Measurements from ENCODE around the gene GALE. TPM values are rescaled to one million over a fixed set of nuclear protein-coding genes. Genes with fewer than 3 reads are reported as not detected.

The GALE gene
- total RNA-seq, 1 experiment from 2014 or later: 114 TPM

DNA sequence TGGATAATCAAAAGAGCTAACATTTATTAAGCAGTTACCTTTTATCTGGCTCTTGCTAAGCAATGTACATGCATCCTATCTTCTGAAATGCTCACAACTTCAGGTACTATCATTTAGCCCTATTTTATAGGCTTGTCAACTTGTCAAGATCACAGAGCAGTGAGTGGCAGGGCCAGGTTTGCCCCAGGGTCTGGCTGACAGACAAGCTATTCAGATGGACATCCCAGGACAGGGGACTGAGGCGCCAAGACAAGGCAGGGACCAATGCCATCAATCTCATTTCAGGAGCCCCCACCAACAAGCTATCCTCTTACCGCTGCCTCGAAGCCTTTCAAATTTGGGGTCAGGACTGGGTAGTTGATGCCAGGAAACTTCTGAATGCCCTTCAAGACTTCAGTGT lies 15.8 kb upstream of the GALE start:
- no peak overlapping the region for H3K27ac ChIP-seq (ENCODE audit: low read length)
- H3K4me3 ChIP-seq (ENCODE audit: low read depth in 2 of 2, low read length in 2 of 2): no peak overlapping the region
- no peaks in the 10 kb centered on the region for H3K9me3 ChIP-seq (ENCODE audit: control insufficient read depth, insufficient read depth, low read depth, low read length)
- no TSS peak for BruUV-seq (replicated peaks)
- POLR2A ChIA-PET: interaction anchor here (0.6 to 1.0 kb wide), 3 partner anchors 11 to 257 kb away, joined by 3 to 5 read pairs (median 4); no protein-coding TSS in a partner anchor
- in situ Hi-C loops (cut with HindIII; ENCODE audit: low pct_unique_long_range_greater_than_20kb, low sequenced_read_pairs) (no loop called here), intact Hi-C loops (cut with micrococcal nuclease; ENCODE audit: unreplicated experiment) (loop anchor here (10.0 kb wide), 1 partner anchor 98 kb away; the partner anchor contains the start of gene CNR2)
- no peaks in the 10 kb centered on the region for H3K36me3 ChIP-seq (ENCODE audit: control insufficient read depth, insufficient read depth, low read length)
- TF ChIP-seq SIN3A (IDR thresholded peaks at IDR 0.05; ENCODE audit: borderline replicate concordance, insufficient read depth, low read depth, low read length) (no peak), POLR2AphosphoS5 (IDR thresholded peaks at IDR 0.05; ENCODE audit: low read depth, low read length) (no peak), TCF7L2 (IDR thresholded peaks at IDR 0.05; ENCODE audit: low read depth, low read length) (no peak)
- TF ChIP-seq, protein P1, sequence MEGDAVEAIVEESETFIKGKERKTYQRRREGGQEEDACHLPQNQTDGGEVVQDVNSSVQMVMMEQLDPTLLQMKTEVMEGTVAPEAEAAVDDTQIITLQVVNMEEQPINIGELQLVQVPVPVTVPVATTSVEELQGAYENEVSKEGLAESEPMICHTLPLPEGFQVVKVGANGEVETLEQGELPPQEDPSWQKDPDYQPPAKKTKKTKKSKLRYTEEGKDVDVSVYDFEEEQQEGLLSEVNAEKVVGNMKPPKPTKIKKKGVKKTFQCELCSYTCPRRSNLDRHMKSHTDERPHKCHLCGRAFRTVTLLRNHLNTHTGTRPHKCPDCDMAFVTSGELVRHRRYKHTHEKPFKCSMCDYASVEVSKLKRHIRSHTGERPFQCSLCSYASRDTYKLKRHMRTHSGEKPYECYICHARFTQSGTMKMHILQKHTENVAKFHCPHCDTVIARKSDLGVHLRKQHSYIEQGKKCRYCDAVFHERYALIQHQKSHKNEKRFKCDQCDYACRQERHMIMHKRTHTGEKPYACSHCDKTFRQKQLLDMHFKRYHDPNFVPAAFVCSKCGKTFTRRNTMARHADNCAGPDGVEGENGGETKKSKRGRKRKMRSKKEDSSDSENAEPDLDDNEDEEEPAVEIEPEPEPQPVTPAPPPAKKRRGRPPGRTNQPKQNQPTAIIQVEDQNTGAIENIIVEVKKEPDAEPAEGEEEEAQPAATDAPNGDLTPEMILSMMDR (IDR thresholded peaks at IDR 0.05): no peak
- TF ChIP-seq, protein P2, sequence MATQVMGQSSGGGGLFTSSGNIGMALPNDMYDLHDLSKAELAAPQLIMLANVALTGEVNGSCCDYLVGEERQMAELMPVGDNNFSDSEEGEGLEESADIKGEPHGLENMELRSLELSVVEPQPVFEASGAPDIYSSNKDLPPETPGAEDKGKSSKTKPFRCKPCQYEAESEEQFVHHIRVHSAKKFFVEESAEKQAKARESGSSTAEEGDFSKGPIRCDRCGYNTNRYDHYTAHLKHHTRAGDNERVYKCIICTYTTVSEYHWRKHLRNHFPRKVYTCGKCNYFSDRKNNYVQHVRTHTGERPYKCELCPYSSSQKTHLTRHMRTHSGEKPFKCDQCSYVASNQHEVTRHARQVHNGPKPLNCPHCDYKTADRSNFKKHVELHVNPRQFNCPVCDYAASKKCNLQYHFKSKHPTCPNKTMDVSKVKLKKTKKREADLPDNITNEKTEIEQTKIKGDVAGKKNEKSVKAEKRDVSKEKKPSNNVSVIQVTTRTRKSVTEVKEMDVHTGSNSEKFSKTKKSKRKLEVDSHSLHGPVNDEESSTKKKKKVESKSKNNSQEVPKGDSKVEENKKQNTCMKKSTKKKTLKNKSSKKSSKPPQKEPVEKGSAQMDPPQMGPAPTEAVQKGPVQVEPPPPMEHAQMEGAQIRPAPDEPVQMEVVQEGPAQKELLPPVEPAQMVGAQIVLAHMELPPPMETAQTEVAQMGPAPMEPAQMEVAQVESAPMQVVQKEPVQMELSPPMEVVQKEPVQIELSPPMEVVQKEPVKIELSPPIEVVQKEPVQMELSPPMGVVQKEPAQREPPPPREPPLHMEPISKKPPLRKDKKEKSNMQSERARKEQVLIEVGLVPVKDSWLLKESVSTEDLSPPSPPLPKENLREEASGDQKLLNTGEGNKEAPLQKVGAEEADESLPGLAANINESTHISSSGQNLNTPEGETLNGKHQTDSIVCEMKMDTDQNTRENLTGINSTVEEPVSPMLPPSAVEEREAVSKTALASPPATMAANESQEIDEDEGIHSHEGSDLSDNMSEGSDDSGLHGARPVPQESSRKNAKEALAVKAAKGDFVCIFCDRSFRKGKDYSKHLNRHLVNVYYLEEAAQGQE (IDR thresholded peaks at IDR 0.05; ENCODE audit: insufficient read depth in 1 of 2, low read depth in 2 of 2, low read length in 1 of 2): no peak
- ATAC-seq (no peak), DNase-seq (ENCODE audit: low read depth, low spot score) (no peak)
- CTCF ChIA-PET: interaction anchor here (0.7 to 1.0 kb wide), 3 partner anchors 94 to 196 kb away, joined by 5 to 13 read pairs (median 5); no protein-coding TSS in a partner anchor
- H3K4me1 ChIP-seq (ENCODE audit: control insufficient read depth, insufficient read depth, low read length): no peaks in the 10 kb centered on the region
- no peaks in the 10 kb centered on the region for H3K27me3 ChIP-seq (ENCODE audit: control insufficient read depth, insufficient read depth, low read length)

DNA sequence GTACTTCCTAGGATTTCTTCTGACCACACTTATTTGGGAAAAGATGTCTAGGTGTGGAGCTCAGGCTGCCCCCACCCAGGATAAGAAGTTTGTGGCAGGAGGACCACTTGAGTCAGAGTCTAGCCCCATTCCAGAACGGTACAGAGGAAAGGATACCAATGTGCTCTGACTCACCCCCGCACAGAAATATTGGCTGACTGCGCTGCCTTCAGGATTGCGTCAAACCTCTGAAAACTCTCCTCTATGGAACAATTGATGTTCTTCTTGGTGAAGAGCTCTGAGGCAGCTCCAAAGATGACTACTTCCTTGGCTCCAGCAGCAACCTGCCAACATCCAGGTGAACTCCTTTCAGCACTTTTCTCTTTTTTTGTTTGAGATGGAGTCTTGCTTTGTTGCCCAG lies 13.5 kb upstream of the GALE start:
- H3K27ac ChIP-seq (ENCODE audit: low read length): no peak overlapping the region
- no peaks in the 10 kb centered on the region for H3K27me3 ChIP-seq (ENCODE audit: control insufficient read depth, insufficient read depth, low read length)
- H3K4me1 ChIP-seq (ENCODE audit: control insufficient read depth, insufficient read depth, low read length): no peaks in the 10 kb centered on the region
- intact Hi-C loops (cut with micrococcal nuclease; ENCODE audit: unreplicated experiment): loop anchor here (10.0 kb wide), 1 partner anchor 101 kb away; the partner anchor contains the start of gene CNR2
- DNase-seq (ENCODE audit: low read depth, low spot score) (no peak), ATAC-seq (no peak)
- no peaks in the 10 kb centered on the region for H3K9me3 ChIP-seq (ENCODE audit: control insufficient read depth, insufficient read depth, low read depth, low read length)
- no peak for TF ChIP-seq SIN3A (IDR thresholded peaks at IDR 0.05; ENCODE audit: borderline replicate concordance, insufficient read depth, low read depth, low read length)
- TF ChIP-seq TCF7L2 (IDR thresholded peaks at IDR 0.05; ENCODE audit: low read depth, low read length): no peak
- TF ChIP-seq POLR2AphosphoS5 (IDR thresholded peaks at IDR 0.05; ENCODE audit: low read depth, low read length): no peak
- TF ChIP-seq, protein P2 (IDR thresholded peaks at IDR 0.05; ENCODE audit: insufficient read depth in 1 of 2, low read depth in 2 of 2, low read length in 1 of 2): no peak
- TF ChIP-seq, protein P1 (IDR thresholded peaks at IDR 0.05): no peak
- CTCF ChIA-PET: interaction anchor here (1.0 kb wide), 1 partner anchor 9 kb away, joined by 3 read pairs; no protein-coding TSS in a partner anchor
- no peaks in the 10 kb centered on the region for H3K36me3 ChIP-seq (ENCODE audit: control insufficient read depth, insufficient read depth, low read length)
- in situ Hi-C loops (cut with HindIII; ENCODE audit: low pct_unique_long_range_greater_than_20kb, low sequenced_read_pairs): no loop called here
- H3K4me3 ChIP-seq (ENCODE audit: low read depth in 2 of 2, low read length in 2 of 2): no peak overlapping the region
- BruUV-seq (replicated peaks): no TSS peak
- POLR2A ChIA-PET: no interaction called here
